ENCODE results near the gene MAPKAPK2. TPM values are rescaled to one million over a fixed set of nuclear protein-coding genes. Genes with fewer than 3 reads are reported as not detected.

MAPKAPK2 gene
- total RNA-seq, 1 experiment from 2014 or later = 54.9 TPM

DNA sequence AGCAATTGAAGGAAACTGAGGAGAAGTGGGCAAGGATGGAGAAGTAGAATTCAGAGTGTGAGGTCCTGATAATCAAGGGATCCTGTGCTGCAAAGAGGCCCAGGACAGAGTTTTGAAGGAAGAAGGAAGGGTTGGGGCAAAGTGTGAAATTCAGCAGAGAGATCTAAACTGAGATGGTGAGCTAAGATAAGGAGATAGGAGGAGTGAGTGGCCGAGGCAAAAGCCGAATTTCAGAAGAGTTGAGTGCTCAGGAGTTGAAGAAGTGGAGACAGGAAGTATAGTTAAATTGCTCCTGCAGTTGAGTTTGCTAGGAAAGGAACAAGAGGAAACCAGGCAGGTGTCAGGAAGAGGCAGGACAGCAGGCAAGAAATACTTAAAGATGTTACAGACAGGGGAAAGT is 16.4 kb upstream of the MAPKAPK2 start:
- ChIA-PET CTCF (interaction anchor here (1.2 to 20.5 kb wide), 3 partner anchors 10 to 56 kb away, joined by 3 to 659 read pairs (median 12); partner anchors contain the start of genes DYRK3 and EIF2D), POLR2A (no interaction called here)
- Mint-ChIP-seq H3K9me3 (no peaks in the 10 kb centered on the region), H3K4me1 (peaks cover 14% of the 10 kb centered on the region), H3K4me3 (no peak overlapping the region), H3K36me3 (no peaks in the 10 kb centered on the region), H3K27ac (no peak overlapping the region), H3K27me3 (ENCODE audit: low read depth) (peaks cover 10% of the 10 kb centered on the region)
- no peak for TF ChIP-seq GRHL2 (CRISPR knock-in tag; IDR thresholded peaks at IDR 0.05; ENCODE audit: insufficient replicate concordance, severe bottlenecking)
- TF ChIP-seq ZNF423 (CRISPR knock-in tag; IDR thresholded peaks at IDR 0.05) = no peak
- no peak for TF ChIP-seq AFF4 (CRISPR knock-in tag; IDR thresholded peaks at IDR 0.05; ENCODE audit: borderline replicate concordance)
- no peak for TF ChIP-seq JAZF1 (CRISPR knock-in tag; IDR thresholded peaks at IDR 0.05)
- TF ChIP-seq, protein P1, sequence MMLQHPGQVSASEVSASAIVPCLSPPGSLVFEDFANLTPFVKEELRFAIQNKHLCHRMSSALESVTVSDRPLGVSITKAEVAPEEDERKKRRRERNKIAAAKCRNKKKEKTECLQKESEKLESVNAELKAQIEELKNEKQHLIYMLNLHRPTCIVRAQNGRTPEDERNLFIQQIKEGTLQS (CRISPR knock-in tag; conservative IDR thresholded peaks at IDR 0.05) = no peak
- TF ChIP-seq RORB (CRISPR knock-in tag; IDR thresholded peaks at IDR 0.05) = no peak
- TF ChIP-seq IRF2 (CRISPR knock-in tag; IDR thresholded peaks at IDR 0.05; ENCODE audit: borderline replicate concordance, low read depth) = no peak
- no peak for TF ChIP-seq ZNF425 (CRISPR knock-in tag; conservative IDR thresholded peaks at IDR 0.05)
- no peak for TF ChIP-seq SOX15 (CRISPR knock-in tag; IDR thresholded peaks at IDR 0.05)
- TF ChIP-seq NFYB (CRISPR knock-in tag; conservative IDR thresholded peaks at IDR 0.05; ENCODE audit: low read depth) = no peak
- no peak for TF ChIP-seq MXD4 (CRISPR knock-in tag; IDR thresholded peaks at IDR 0.05; ENCODE audit: borderline replicate concordance)
- TF ChIP-seq CDX4 (CRISPR knock-in tag; IDR thresholded peaks at IDR 0.05; ENCODE audit: borderline replicate concordance) = no peak
- no peak for TF ChIP-seq ZNF263 (CRISPR knock-in tag; IDR thresholded peaks at IDR 0.05; ENCODE audit: low read depth)
- TF ChIP-seq, protein P2, sequence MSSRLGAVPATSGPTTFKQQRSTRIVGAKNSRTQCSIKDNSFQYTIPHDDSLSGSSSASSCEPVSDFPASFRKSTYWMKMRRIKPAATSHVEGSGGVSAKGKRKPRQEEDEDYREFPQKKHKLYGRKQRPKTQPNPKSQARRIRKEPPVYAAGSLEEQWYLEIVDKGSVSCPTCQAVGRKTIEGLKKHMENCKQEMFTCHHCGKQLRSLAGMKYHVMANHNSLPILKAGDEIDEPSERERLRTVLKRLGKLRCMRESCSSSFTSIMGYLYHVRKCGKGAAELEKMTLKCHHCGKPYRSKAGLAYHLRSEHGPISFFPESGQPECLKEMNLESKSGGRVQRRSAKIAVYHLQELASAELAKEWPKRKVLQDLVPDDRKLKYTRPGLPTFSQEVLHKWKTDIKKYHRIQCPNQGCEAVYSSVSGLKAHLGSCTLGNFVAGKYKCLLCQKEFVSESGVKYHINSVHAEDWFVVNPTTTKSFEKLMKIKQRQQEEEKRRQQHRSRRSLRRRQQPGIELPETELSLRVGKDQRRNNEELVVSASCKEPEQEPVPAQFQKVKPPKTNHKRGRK (CRISPR knock-in tag; IDR thresholded peaks at IDR 0.05; ENCODE audit: borderline replicate concordance) = no peak
- TF ChIP-seq, protein P3, sequence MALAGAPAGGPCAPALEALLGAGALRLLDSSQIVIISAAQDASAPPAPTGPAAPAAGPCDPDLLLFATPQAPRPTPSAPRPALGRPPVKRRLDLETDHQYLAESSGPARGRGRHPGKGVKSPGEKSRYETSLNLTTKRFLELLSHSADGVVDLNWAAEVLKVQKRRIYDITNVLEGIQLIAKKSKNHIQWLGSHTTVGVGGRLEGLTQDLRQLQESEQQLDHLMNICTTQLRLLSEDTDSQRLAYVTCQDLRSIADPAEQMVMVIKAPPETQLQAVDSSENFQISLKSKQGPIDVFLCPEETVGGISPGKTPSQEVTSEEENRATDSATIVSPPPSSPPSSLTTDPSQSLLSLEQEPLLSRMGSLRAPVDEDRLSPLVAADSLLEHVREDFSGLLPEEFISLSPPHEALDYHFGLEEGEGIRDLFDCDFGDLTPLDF (CRISPR knock-in tag; IDR thresholded peaks at IDR 0.05) = no peak
- TF ChIP-seq CBFB (CRISPR knock-in tag; IDR thresholded peaks at IDR 0.05; ENCODE audit: low read depth) = no peak
- TF ChIP-seq, protein P4, sequence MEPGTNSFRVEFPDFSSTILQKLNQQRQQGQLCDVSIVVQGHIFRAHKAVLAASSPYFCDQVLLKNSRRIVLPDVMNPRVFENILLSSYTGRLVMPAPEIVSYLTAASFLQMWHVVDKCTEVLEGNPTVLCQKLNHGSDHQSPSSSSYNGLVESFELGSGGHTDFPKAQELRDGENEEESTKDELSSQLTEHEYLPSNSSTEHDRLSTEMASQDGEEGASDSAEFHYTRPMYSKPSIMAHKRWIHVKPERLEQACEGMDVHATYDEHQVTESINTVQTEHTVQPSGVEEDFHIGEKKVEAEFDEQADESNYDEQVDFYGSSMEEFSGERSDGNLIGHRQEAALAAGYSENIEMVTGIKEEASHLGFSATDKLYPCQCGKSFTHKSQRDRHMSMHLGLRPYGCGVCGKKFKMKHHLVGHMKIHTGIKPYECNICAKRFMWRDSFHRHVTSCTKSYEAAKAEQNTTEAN (CRISPR knock-in tag; IDR thresholded peaks at IDR 0.05) = no peak
- TF ChIP-seq, protein P5, sequence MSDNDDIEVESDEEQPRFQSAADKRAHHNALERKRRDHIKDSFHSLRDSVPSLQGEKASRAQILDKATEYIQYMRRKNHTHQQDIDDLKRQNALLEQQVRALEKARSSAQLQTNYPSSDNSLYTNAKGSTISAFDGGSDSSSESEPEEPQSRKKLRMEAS (CRISPR knock-in tag; IDR thresholded peaks at IDR 0.05) = no peak
- DNase-seq (ENCODE audit: low spot score) (no peak), ATAC-seq (no peak)
